Natural killer cell treated with Interleukin-12 subunit alpha and Interleukin-12 subunit beta and Interleukin-15 and Interleukin-18, amount 100 ng/mL, for 72 hours (primary cell): ENCODE data around the gene ENDOV. TPM values are rescaled to one million over a fixed set of nuclear protein-coding genes. Genes with fewer than 3 reads are reported as not detected.

Source experiments
- ATAC-seq, 2 donors: fragments of 150-1000 bp; cut with Tn5 transposase in 1 of 2; sonication (Bioruptor Pico), chemical (Tn5 transposase) in 1 of 2; 2 replicates each; pipeline ENCODE4 v1.10.0; 2021
- DNase-seq: peaks from one replicate; pipeline ENCODE4 v3.0.0; 2022; ENCODE audit warnings: low spot score
- H3K27ac Mint-ChIP-seq, 2 donors: 1 replicate in 1 of 2; 2 replicates in 1 of 2; pipeline ENCODE4 v1.8.0; 2022; ENCODE audit warnings: mixed read lengths in 2 of 2, mild to moderate bottlenecking in 1 of 2, moderate library complexity in 1 of 2
- H3K27me3 Mint-ChIP-seq, 2 donors: 1 replicate in 1 of 2; 2 replicates in 1 of 2; pipeline ENCODE4 v1.8.0; 2022; ENCODE audit warnings: mixed read lengths in 2 of 2
- H3K36me3 Mint-ChIP-seq: one replicate; pipeline ENCODE4 v1.8.0; 2022; ENCODE audit warnings: mixed read lengths
- H3K4me1 Mint-ChIP-seq, 2 donors: 1 replicate in 1 of 2; 2 replicates in 1 of 2; pipeline ENCODE4 v1.8.0; 2022; ENCODE audit warnings: low read depth in 2 of 2, mixed read lengths in 2 of 2, mild to moderate bottlenecking in 1 of 2
- H3K4me3 Mint-ChIP-seq: one replicate; pipeline ENCODE4 v1.8.0; 2022; ENCODE audit warnings: mixed read lengths
- H3K9me3 Mint-ChIP-seq: 2 replicates; pipeline ENCODE4 v1.8.0; 2022; ENCODE audit warnings: mixed read lengths
- total RNA-seq, 2 donors: library from RNA; stranded (reverse); gene quantifications; one replicate each; pipeline ENCODE4 v1.2.3, GENCODE V29; 2022

ENDOV gene
- total RNA-seq, 2 donors from 2014 or later: 14.0 to 15.2 TPM

DNA sequence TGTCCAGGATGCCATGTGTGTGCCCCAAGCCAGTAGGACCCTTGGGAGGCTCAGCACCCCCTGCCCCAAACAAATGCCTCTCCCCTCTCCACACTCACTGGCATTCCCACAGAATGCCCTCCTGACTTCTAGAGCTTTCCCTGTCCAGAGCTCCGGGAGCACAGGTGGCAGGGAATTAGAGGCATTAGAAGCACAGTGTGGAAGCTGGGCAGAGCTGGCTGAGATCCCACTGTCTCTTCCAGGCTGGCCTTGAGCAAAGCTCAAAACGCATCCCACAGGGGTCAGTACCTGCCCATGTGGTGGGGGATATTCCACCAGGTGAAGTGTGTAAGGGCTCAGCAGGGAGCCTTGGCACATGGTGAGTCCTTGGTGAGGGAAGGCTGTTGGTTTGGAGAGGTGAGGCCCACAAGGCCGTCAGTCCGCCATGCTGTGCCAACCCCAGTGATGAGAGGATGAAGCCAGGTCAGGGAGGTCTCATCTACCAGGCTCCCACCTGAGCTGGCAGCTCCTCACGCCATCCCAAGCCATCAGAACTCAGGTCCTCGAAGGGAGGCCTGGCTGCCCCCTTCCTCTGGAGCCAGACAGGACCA lies 18.1 kb downstream of the ENDOV start:
- Mint-ChIP-seq H3K4me3 (no peak overlapping the region), H3K4me1 (peaks cover 0 to 5% of the 10 kb centered on the region in 2 donors), H3K27me3 (no peaks in the 10 kb centered on the region), H3K9me3 (no peaks in the 10 kb centered on the region), H3K27ac (no peak overlapping the region), H3K36me3 (no peaks in the 10 kb centered on the region)
- ATAC-seq (no peak), DNase-seq (no peak)

DNA sequence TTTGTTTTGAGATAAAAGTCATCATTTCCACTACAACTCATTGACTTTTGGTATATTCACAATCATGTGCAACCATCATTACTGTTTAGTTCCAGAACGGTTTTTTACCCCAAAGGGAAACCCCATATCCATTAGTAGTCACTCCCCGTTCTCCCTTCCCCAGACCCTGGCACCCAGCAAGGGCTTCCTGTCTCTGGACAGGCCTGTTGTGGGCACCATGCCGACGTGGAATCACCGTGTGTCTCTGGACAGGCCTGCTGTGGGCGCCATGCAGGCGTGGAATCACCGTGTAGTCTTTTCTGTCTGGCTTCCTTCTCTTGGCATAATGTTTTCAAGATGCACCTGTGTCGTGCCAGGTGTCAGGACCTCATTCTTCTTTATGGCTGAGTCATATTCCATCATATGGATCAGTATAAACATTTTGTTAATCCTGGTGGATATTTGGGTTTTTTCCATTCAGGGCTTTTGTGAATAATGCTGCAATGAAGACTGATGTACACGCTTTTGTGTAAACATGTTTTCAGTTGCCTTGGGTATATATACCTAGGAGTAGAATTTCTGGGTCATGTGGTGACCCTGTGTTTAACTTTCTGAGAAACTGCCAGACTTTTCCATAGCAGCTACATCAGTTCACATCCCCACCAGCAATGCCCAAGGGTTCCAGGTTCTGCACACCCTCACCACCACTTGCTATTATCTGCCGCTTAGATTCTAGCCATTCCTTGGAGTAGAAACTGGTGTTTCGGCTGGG lies 19.1 kb downstream of the ENDOV start:
- H3K27ac Mint-ChIP-seq: no peak overlapping the region
- no peaks in the 10 kb centered on the region for H3K9me3 Mint-ChIP-seq
- H3K36me3 Mint-ChIP-seq: no peaks in the 10 kb centered on the region
- peaks cover 0 to 5% of the 10 kb centered on the region in 2 donors for H3K4me1 Mint-ChIP-seq
- ATAC-seq (no peak), DNase-seq (no peak)
- no peaks in the 10 kb centered on the region for H3K27me3 Mint-ChIP-seq
- H3K4me3 Mint-ChIP-seq: no peak overlapping the region

DNA sequence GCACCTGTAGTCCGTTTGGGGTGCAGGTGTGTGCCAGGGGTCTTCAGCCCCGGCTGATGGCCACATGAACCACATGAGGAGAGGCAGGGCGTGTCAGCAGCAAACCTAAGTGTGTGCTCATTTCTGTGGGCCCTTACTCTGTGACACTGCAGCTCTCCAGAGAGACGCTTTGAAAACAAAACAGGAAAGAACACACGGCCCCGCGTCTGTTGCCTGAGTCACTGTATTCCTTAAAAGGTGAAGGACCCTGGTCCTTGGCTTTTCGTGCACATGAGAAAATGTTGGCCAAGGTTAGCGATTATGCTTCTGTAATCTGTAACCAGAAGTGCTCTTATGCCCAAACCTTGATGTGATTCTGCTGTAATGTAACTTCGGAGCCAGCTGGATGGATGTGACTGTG lies 22.6 kb downstream of the ENDOV start:
- ATAC-seq (no peak), DNase-seq (no peak)
- Mint-ChIP-seq H3K27me3 (no peaks in the 10 kb centered on the region), H3K4me1 (peaks cover 0 to 5% of the 10 kb centered on the region in 2 donors), H3K9me3 (no peaks in the 10 kb centered on the region), H3K27ac (no peak overlapping the region), H3K4me3 (no peak overlapping the region), H3K36me3 (no peaks in the 10 kb centered on the region)

DNA sequence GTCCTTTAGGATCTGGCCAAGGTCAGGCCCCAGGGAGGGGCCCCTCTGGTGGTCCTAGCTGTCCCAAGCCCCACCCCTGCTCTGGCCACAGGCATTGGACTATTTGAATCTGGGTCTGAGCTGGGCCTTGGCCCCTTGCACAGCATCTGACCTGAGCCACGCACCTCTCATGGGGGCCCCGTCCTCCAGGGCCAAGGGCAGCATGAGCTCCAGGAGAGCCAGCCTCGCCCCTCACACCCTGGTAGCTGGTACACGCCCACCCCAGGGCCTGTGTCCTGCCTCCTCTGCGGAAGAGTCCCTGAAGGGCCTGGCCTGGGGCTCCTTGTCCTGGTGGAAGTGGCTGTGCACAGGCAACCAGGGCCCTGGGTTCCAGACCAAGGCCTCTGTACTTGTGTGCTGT lies 23.8 kb downstream of the ENDOV start:
- Mint-ChIP-seq H3K36me3 (no peaks in the 10 kb centered on the region), H3K4me1 (peaks cover 0 to 5% of the 10 kb centered on the region in 2 donors), H3K9me3 (no peaks in the 10 kb centered on the region), H3K4me3 (no peak overlapping the region), H3K27ac (no peak overlapping the region), H3K27me3 (no peaks in the 10 kb centered on the region)
- ATAC-seq (no peak), DNase-seq (no peak)

DNA sequence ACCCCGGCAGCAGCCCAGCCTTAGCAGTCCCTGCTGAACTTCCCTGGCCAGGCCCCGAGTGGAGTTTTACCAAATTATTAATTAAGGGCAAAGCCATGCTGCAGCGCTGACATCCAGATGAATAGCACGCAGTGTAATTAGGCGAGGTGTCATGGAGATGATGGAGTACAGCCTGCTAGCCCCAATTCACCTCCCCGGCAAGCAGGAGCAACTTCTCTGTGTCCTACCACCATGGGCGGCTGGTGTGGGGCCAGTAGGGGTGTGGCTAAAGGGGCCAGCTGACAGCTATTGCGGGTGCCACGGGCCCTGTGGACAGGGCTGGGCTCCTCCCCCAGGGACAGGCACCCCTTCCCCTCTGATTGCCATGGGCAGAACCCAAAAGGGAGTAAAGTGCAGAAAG lies 24.5 kb downstream of the ENDOV start:
- no peaks in the 10 kb centered on the region for H3K27me3 Mint-ChIP-seq
- H3K4me3 Mint-ChIP-seq: no peak overlapping the region
- DNase-seq: no peak
- ATAC-seq: no peak
- H3K36me3 Mint-ChIP-seq: no peaks in the 10 kb centered on the region
- H3K27ac Mint-ChIP-seq: no peak overlapping the region
- no peaks in the 10 kb centered on the region for H3K9me3 Mint-ChIP-seq
- peaks cover 0 to 2% of the 10 kb centered on the region in 2 donors for H3K4me1 Mint-ChIP-seq

DNA sequence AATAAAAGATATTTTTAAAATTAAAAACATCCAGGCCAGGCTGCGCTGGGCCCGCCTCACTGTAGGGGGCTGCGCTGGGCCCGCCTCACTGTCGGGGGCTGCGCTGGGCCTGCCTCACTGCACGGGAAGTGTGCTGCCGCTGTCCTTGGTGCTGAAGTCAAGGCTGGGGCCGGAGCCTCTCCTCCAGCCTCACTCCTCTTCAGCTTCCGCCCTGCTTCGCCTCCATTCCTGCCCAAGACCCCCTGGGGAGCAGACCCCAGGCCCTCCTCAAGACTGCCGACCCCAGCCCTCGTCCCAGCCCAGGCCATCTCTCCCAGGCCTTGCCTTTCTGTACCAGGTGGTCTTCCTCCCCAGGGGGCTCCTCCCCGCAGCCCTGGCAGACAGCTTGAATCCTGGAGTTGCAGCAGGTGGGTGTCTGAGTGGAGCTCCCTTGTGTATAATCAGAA lies 26.2 kb downstream of the ENDOV start:
- H3K4me1 Mint-ChIP-seq: peaks cover 0 to under 1% of the 10 kb centered on the region in 2 donors
- H3K4me3 Mint-ChIP-seq: no peak overlapping the region
- DNase-seq: no peak
- ATAC-seq: no peak
- H3K27ac Mint-ChIP-seq: no peak overlapping the region
- H3K36me3 Mint-ChIP-seq: no peaks in the 10 kb centered on the region
- H3K27me3 Mint-ChIP-seq: no peaks in the 10 kb centered on the region
- no peaks in the 10 kb centered on the region for H3K9me3 Mint-ChIP-seq

GRCh38 chr17:80441598-80442322 lies 26.8 kb downstream of the ENDOV start:
- Mint-ChIP-seq H3K36me3 (no peaks in the 10 kb centered on the region), H3K27me3 (no peaks in the 10 kb centered on the region), H3K9me3 (no peaks in the 10 kb centered on the region), H3K4me1 (no peaks in the 10 kb centered on the region), H3K27ac (no peak overlapping the region), H3K4me3 (no peak overlapping the region)
- DNase-seq (no peak), ATAC-seq (no peak)

GRCh38 chr17:80442323-80442659 lies 27.3 kb downstream of the ENDOV start:
- ATAC-seq (no peak), DNase-seq (no peak)
- Mint-ChIP-seq H3K36me3 (no peaks in the 10 kb centered on the region), H3K27me3 (no peaks in the 10 kb centered on the region), H3K4me1 (no peaks in the 10 kb centered on the region), H3K27ac (no peak overlapping the region), H3K9me3 (no peaks in the 10 kb centered on the region), H3K4me3 (no peak overlapping the region)

- Mint-ChIP-seq H3K4me3 (no peak overlapping the region), H3K27ac (no peak overlapping the region), H3K27me3 (no peaks in the 10 kb centered on the region), H3K36me3 (no peaks in the 10 kb centered on the region), H3K4me1 (no peaks in the 10 kb centered on the region), H3K9me3 (no peaks in the 10 kb centered on the region)
- DNase-seq (no peak), ATAC-seq (no peak)
Measured at GRCh38 chr17:80442764-80443163, 27.8 kb downstream of the ENDOV start.

DNA sequence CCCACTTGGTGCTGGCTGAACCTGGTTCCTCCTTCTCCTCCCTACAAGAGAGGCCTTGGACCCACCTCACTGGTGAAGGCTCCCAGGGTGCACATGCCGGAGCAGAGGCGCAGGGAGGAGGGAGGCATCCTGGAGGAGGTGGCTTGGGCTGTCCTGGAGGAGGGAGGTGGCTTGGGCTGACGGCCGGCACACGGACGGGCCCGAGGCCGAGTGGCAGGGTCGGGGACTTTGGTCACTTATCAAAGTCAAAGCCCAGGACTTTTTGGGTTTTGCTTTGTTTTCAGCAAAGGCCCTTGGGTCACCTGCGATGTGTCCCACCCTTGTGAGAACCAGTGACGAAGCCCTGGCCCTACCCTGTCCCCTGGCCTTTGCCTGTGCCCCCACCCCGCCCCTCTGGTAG lies 28.5 kb downstream of the ENDOV start:
- ATAC-seq (no peak), DNase-seq (no peak)
- H3K36me3 Mint-ChIP-seq: no peaks in the 10 kb centered on the region
- H3K4me1 Mint-ChIP-seq: no peaks in the 10 kb centered on the region
- H3K27ac Mint-ChIP-seq: no peak overlapping the region
- no peaks in the 10 kb centered on the region for H3K27me3 Mint-ChIP-seq
- H3K4me3 Mint-ChIP-seq: no peak overlapping the region
- no peaks in the 10 kb centered on the region for H3K9me3 Mint-ChIP-seq

DNA sequence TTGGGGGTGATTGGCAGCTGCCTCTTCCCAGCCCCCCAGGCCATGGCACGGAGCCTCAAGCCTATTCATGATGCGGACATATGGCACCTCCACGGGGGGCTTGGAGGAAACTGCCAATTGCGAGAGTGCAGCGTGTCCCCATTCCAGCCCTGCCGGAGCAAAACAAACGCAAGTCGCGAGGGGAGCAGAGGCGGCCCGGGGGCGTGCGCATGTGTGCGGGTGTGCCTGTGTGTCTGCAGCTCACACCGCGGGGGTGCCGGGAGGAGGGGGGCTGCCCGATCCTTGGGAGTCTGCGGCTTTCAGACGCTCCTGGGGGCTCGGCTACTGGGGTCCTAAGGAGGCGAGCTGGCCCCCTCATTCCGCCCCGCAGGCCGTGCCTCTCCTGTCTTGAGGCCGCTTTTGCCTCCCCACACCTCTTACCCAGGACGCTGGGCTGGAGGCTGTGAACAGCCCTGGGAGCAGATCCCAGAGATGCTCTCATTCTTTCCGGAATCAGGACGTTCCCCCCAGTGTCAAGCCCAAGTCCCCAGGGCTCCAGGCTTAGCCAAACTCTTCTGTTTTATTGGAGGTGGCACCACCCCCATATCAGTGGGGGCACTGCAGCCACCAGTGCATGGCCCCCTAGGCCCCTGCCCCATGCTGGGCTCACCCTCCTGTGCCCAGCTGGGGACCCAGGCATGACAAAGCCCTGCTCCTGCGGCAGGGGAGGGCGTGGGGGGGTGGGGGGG lies 29.1 kb downstream of the ENDOV start:
- DNase-seq (no peak), ATAC-seq (no peak)
- H3K27me3 Mint-ChIP-seq: no peaks in the 10 kb centered on the region
- no peaks in the 10 kb centered on the region for H3K4me1 Mint-ChIP-seq
- H3K27ac Mint-ChIP-seq: no peak overlapping the region
- no peaks in the 10 kb centered on the region for H3K36me3 Mint-ChIP-seq
- H3K9me3 Mint-ChIP-seq: no peaks in the 10 kb centered on the region
- no peak overlapping the region for H3K4me3 Mint-ChIP-seq

- Mint-ChIP-seq H3K4me1 (no peaks in the 10 kb centered on the region), H3K9me3 (no peaks in the 10 kb centered on the region), H3K36me3 (no peaks in the 10 kb centered on the region), H3K27me3 (no peaks in the 10 kb centered on the region), H3K27ac (no peak overlapping the region), H3K4me3 (no peak overlapping the region)
- DNase-seq: no peak
- no peak for ATAC-seq
Measured at GRCh38 chr17:80444644-80444979, 29.6 kb downstream of the ENDOV start.

- H3K4me1 Mint-ChIP-seq: no peaks in the 10 kb centered on the region
- DNase-seq (no peak), ATAC-seq (no peak)
- no peak overlapping the region for H3K27ac Mint-ChIP-seq
- H3K27me3 Mint-ChIP-seq: no peaks in the 10 kb centered on the region
- no peaks in the 10 kb centered on the region for H3K36me3 Mint-ChIP-seq
- H3K4me3 Mint-ChIP-seq: no peak overlapping the region
- H3K9me3 Mint-ChIP-seq: no peaks in the 10 kb centered on the region
Measured at GRCh38 chr17:80445007-80445725, 30.2 kb downstream of the ENDOV start.
